Loucy (cell line): ENCODE measurements around the gene FAM9A.

Source experiments
- CTCF ChIP-seq: fragments of 200-600 bp; sonication (generic); conservative IDR thresholded peaks from 2 replicates; pipeline ENCODE4 v1.5.1; 2014; ENCODE audit warnings: mild to moderate bottlenecking, antibody characterized with exemption, low read length
- EZH2phosphoT487 ChIP-seq: fragments of 200-600 bp; IDR thresholded peaks from 2 replicates; pipeline ENCODE4 v1.6.1; 2018; ENCODE audit warnings: antibody characterized with exemption, mild to moderate bottlenecking, moderate library complexity, borderline replicate concordance

- TF ChIP-seq CTCF = no peak
- no peak for TF ChIP-seq EZH2phosphoT487
These were observed 43.9 kb upstream of the FAM9A start for GRCh38 chrX:8845060-8845459.
